H9 (cell line): Measurements from ENCODE around the gene DHRS7B. TPM values are rescaled to one million over a fixed set of nuclear protein-coding genes. Genes with fewer than 3 reads are reported as not detected.

ENCODE experiments used
- DNase-seq: peaks from one replicate; pipeline ENCODE4 v3.0.0-alpha.2; 2017
- H2AFZ ChIP-seq: one replicate; pipeline ENCODE4 v1.6.1; 2013; ENCODE audit warnings: mild to moderate bottlenecking, low read length, control low read depth, moderate library complexity
- H2AK5ac ChIP-seq: 2 replicates; pipeline ENCODE4 v1.6.1; 2013; ENCODE audit warnings: low read length, control low read depth, mixed read lengths; ENCODE audit not compliant: insufficient read length
- H2BK120ac ChIP-seq: one replicate; pipeline ENCODE4 v1.6.1; 2013; ENCODE audit warnings: low read depth, mild to moderate bottlenecking, low read length, control low read depth, inconsistent platforms; ENCODE audit not compliant: poor library complexity, severe bottlenecking
- H2BK12ac ChIP-seq: 2 replicates; pipeline ENCODE4 v1.6.1; 2013; ENCODE audit warnings: low read length, control low read depth, mixed read lengths, low read depth; ENCODE audit not compliant: insufficient read length
- H2BK15ac ChIP-seq: 2 replicates; pipeline ENCODE4 v1.6.1; 2013; ENCODE audit warnings: low read depth, low read length, control low read depth
- H2BK20ac ChIP-seq: one replicate; pipeline ENCODE4 v1.6.1; 2013; ENCODE audit warnings: low read depth, mild to moderate bottlenecking, low read length, control low read depth, inconsistent platforms; ENCODE audit not compliant: poor library complexity, severe bottlenecking
- H2BK5ac ChIP-seq: 2 replicates; pipeline ENCODE4 v1.6.1; 2013; ENCODE audit warnings: low read length, control low read depth, mixed read lengths; ENCODE audit not compliant: insufficient read length
- H3K14ac ChIP-seq: 2 replicates; pipeline ENCODE4 v1.6.1; 2013; ENCODE audit warnings: low read length, control low read depth; ENCODE audit not compliant: insufficient read depth
- H3K18ac ChIP-seq: 2 replicates; pipeline ENCODE4 v1.6.1; 2013; ENCODE audit warnings: low read depth, mild to moderate bottlenecking, mixed read lengths, low read length, control low read depth; ENCODE audit not compliant: insufficient read length
- H3K23ac ChIP-seq: 2 replicates; pipeline ENCODE4 v1.6.1; 2013; ENCODE audit warnings: low read length, control low read depth, mixed read lengths, low read depth; ENCODE audit not compliant: insufficient read length
- H3K23me2 ChIP-seq: 2 replicates; pipeline ENCODE4 v1.6.1; 2013; ENCODE audit warnings: low read depth, mild to moderate bottlenecking, mixed read lengths, low read length, control low read depth; ENCODE audit not compliant: insufficient read length, poor library complexity, severe bottlenecking
- H3K27ac ChIP-seq: 2 replicates; pipeline ENCODE4 v1.5.1; 2013; ENCODE audit warnings: low read length, control low read depth, mixed read lengths, low read depth; ENCODE audit not compliant: insufficient read length
- H3K27me3 ChIP-seq: 2 replicates; pipeline ENCODE4 v1.6.1; 2013; ENCODE audit warnings: low read length, control low read depth, inconsistent platforms; ENCODE audit not compliant: insufficient read depth
- H3K4ac ChIP-seq: 2 replicates; pipeline ENCODE4 v1.6.1; 2013; ENCODE audit warnings: low read depth, mild to moderate bottlenecking, control low read depth, inconsistent platforms, low read length, moderate library complexity
- H3K4me1 ChIP-seq: 2 replicates; pipeline ENCODE4 v1.6.1; 2013; ENCODE audit warnings: low read length, control low read depth, inconsistent platforms; ENCODE audit not compliant: insufficient read depth
- H3K4me2 ChIP-seq: 2 replicates; pipeline ENCODE4 v1.6.1; 2013; ENCODE audit warnings: low read length, control low read depth, mixed read lengths; ENCODE audit not compliant: insufficient read length, insufficient read depth
- H3K56ac ChIP-seq: 2 replicates; pipeline ENCODE4 v1.6.1; 2013; ENCODE audit warnings: low read depth, mild to moderate bottlenecking, mixed read lengths, low read length, control low read depth; ENCODE audit not compliant: insufficient read length
- H3K79me1 ChIP-seq: 2 replicates; pipeline ENCODE4 v1.6.1; 2013; ENCODE audit warnings: low read depth, mild to moderate bottlenecking, moderate library complexity, low read length, control low read depth, inconsistent platforms; ENCODE audit not compliant: insufficient read depth, poor library complexity, severe bottlenecking
- H3K79me2 ChIP-seq: 2 replicates; pipeline ENCODE4 v1.6.1; 2013; ENCODE audit warnings: low read length, control low read depth, inconsistent platforms; ENCODE audit not compliant: insufficient read depth
- H3K9ac ChIP-seq: 2 replicates; pipeline ENCODE4 v1.6.1; 2013; ENCODE audit warnings: low read length, control low read depth, mixed read lengths; ENCODE audit not compliant: insufficient read length; ENCODE audit errors: extremely low read depth
- H3K9me3 ChIP-seq: one replicate; pipeline ENCODE4 v1.6.1; 2013; ENCODE audit warnings: low read depth, low read length, inconsistent platforms; ENCODE audit not compliant: control insufficient read depth
- H3T11ph ChIP-seq: one replicate; pipeline ENCODE4 v1.6.1; 2013; ENCODE audit warnings: mild to moderate bottlenecking, low read length, control low read depth, inconsistent platforms
- H4K20me1 ChIP-seq: one replicate; pipeline ENCODE4 v1.6.1; 2013; ENCODE audit not compliant: control insufficient read depth, insufficient read length, insufficient read depth
- H4K5ac ChIP-seq: 2 replicates; pipeline ENCODE4 v1.6.1; 2013; ENCODE audit warnings: low read depth, mild to moderate bottlenecking, mixed read lengths, low read length, control low read depth; ENCODE audit not compliant: insufficient read length
- H4K8ac ChIP-seq: replicated peaks from 2 replicates; pipeline ENCODE4 v1.6.1; 2013; ENCODE audit warnings: low read length, control low read depth, mixed read lengths, low read depth; ENCODE audit not compliant: insufficient read length
- H4K91ac ChIP-seq: 2 replicates; pipeline ENCODE4 v1.6.1; 2013; ENCODE audit warnings: low read depth, mild to moderate bottlenecking, moderate library complexity, mixed read lengths, low read length, control low read depth; ENCODE audit not compliant: insufficient read length
- H3K27ac Mint-ChIP-seq, 3 experiments: 2 replicates in 2 of 3; 3 replicates in 1 of 3; pipeline ENCODE4 v1.8.0; 2020 to 2021; ENCODE audit warnings: mixed read lengths in 3 of 3, mild to moderate bottlenecking in 1 of 3, moderate library complexity in 1 of 3
- H3K27me3 Mint-ChIP-seq: 2 replicates; pipeline ENCODE4 v1.8.0; 2021; ENCODE audit warnings: low read depth, mild to moderate bottlenecking, moderate library complexity, mixed read lengths
- H3K36me3 Mint-ChIP-seq, 3 experiments: 2 replicates in 2 of 3; 3 replicates in 1 of 3; pipeline ENCODE4 v1.8.0; 2020 to 2021; ENCODE audit warnings: low read depth in 3 of 3, mixed read lengths in 3 of 3; ENCODE audit not compliant: insufficient read depth in 1 of 3
- H3K4me1 Mint-ChIP-seq, 2 experiments: 2 replicates each; pipeline ENCODE4 v1.8.0; 2020; ENCODE audit warnings: mixed read lengths in 2 of 2
- H3K4me3 Mint-ChIP-seq, 2 experiments: 2 replicates in 1 of 2; 3 replicates in 1 of 2; pipeline ENCODE4 v1.8.0; 2020 to 2021; ENCODE audit warnings: mild to moderate bottlenecking in 2 of 2, mixed read lengths in 2 of 2, moderate library complexity in 1 of 2
- H3K9me3 Mint-ChIP-seq, 2 experiments: 2 replicates in 1 of 2; 3 replicates in 1 of 2; pipeline ENCODE4 v1.8.0; 2020; ENCODE audit warnings: mild to moderate bottlenecking in 2 of 2, mixed read lengths in 2 of 2, moderate library complexity in 1 of 2
- CTCF ChIP-seq: fragments of 200-600 bp; sonication (generic); conservative IDR thresholded peaks from 3 replicates; pipeline ENCODE4 v1.8.0; 2021; ENCODE audit warnings: antibody characterized with exemption, mild to moderate bottlenecking
- total RNA-seq: library from RNA; stranded (reverse); gene quantifications from 2 replicates; pipeline ENCODE4 v1.2.1, GENCODE V29; 2021

Gene DHRS7B
- total RNA-seq, 1 experiment from 2014 or later: 20.3 TPM

- H3K56ac ChIP-seq: no peak overlapping the region
- H3K4me3 Mint-ChIP-seq: no peak overlapping the region
- no peak overlapping the region for H3K9ac ChIP-seq
- H4K20me1 ChIP-seq: no peaks in the 10 kb centered on the region
- no peak overlapping the region for H3K18ac ChIP-seq
- H2BK5ac ChIP-seq: no peak overlapping the region
- no peak overlapping the region for H4K91ac ChIP-seq
- H3K79me1 ChIP-seq: no peaks in the 10 kb centered on the region
- no peak overlapping the region for H3K27ac Mint-ChIP-seq
- no peak overlapping the region for H3K23ac ChIP-seq
- no peak overlapping the region for H3K4ac ChIP-seq
- no peak overlapping the region for H2BK15ac ChIP-seq
- no peak for DNase-seq
- no peak overlapping the region for H4K5ac ChIP-seq
- no peak overlapping the region for H2AK5ac ChIP-seq
- no peaks in the 10 kb centered on the region; a peak in 1 of 5 replicates for H3K9me3 Mint-ChIP-seq
- no peak for TF ChIP-seq CTCF
- no peak overlapping the region for H2AFZ ChIP-seq
- no peak overlapping the region for H4K8ac ChIP-seq
- no peaks in the 10 kb centered on the region for H3K9me3 ChIP-seq
- no peak overlapping the region for H3K4me2 ChIP-seq
- H3K27me3 ChIP-seq: no peaks in the 10 kb centered on the region
- H3K23me2 ChIP-seq: no peaks in the 10 kb centered on the region
- no peak overlapping the region for H3K14ac ChIP-seq
- no peak overlapping the region for H3T11ph ChIP-seq
- H3K36me3 Mint-ChIP-seq: no peaks in the 10 kb centered on the region
- H3K4me1 Mint-ChIP-seq: no peaks in the 10 kb centered on the region
- H2BK20ac ChIP-seq: no peak overlapping the region
- no peak overlapping the region for H3K27ac ChIP-seq
- H3K79me2 ChIP-seq: no peaks in the 10 kb centered on the region
- H2BK12ac ChIP-seq: no peak overlapping the region
- H3K4me1 ChIP-seq: no peaks in the 10 kb centered on the region
- H3K27me3 Mint-ChIP-seq: no peaks in the 10 kb centered on the region
- H2BK120ac ChIP-seq: no peak overlapping the region
Measured at GRCh38 chr17:21160401-21160800, 33.6 kb downstream of the DHRS7B start.
